ENCODE measurements around the gene ANKRD28. TPM values are rescaled to one million over a fixed set of nuclear protein-coding genes. Genes with fewer than 3 reads are reported as not detected.

Gene ANKRD28
- total RNA-seq, 2 donors from 2014 or later, result 33.4 to 37.1 TPM

DNA sequence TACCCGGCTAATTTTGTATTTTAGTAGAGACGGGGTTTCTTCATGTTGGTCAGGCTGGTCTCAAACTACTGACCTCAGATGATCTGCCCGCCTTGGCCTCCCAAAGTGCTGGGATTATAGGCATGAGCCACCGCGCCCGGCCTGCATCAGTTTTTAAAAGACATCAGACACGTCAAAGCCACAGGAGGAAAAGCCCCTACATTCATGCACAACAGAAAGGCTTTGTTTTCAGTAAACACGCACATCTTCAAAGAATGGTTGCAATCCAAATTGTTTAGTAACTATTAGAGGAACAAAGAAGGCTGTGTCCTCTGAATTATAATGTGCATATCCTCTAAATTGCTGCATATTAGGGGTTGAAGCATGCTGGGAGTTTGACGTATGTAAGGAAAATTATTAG is 142.9 kb downstream of the ANKRD28 start:
- Mint-ChIP-seq H3K9me3 (peaks cover 17% of the 10 kb centered on the region), H3K27ac (no peak overlapping the region), H3K4me1 (no peaks in the 10 kb centered on the region)

GRCh38 chr3:15654127-15654526 is 143.7 kb downstream of the ANKRD28 start:
- H3K27me3 Mint-ChIP-seq (ENCODE audit: insufficient read depth), result no peaks in the 10 kb centered on the region
- Histone ChIP-seq H3K9ac (ENCODE audit: extremely low read depth, low read length, poor library complexity, severe bottlenecking) (no peak overlapping the region), H3K27ac (ENCODE audit: low read depth, low read length) (no peak overlapping the region)

More for the DNA sequence above, 142.9 kb downstream of the ANKRD28 start:
- Histone ChIP-seq H3K27ac (ENCODE audit: low read depth, low read length) (no peak overlapping the region), H3K9ac (ENCODE audit: extremely low read depth, low read length, poor library complexity, severe bottlenecking) (no peak overlapping the region), H3K9me3 (ENCODE audit: control insufficient read depth, low read length) (peaks cover 18% of the 10 kb centered on the region), H3K4me3 (ENCODE audit: low read length) (no peak overlapping the region), H3K36me3 (ENCODE audit: control insufficient read depth, insufficient read depth, low read length) (no peaks in the 10 kb centered on the region), H3K27me3 (ENCODE audit: control insufficient read depth, insufficient read depth, low read length, poor library complexity, severe bottlenecking) (no peaks in the 10 kb centered on the region), H3K4me1 (ENCODE audit: control insufficient read depth, insufficient read depth, low read length) (no peaks in the 10 kb centered on the region)
- 89 to 93% methylated on average over 5 to 9 of the region's 9 CpGs for WGBS, 2 experiments (ENCODE audit: insufficient coverage in 1 of 2, insufficient read length in 1 of 2)
- no peak overlapping the region for H3K4me3 Mint-ChIP-seq
- DNase-seq, result no peak
- TF ChIP-seq, protein P1, sequence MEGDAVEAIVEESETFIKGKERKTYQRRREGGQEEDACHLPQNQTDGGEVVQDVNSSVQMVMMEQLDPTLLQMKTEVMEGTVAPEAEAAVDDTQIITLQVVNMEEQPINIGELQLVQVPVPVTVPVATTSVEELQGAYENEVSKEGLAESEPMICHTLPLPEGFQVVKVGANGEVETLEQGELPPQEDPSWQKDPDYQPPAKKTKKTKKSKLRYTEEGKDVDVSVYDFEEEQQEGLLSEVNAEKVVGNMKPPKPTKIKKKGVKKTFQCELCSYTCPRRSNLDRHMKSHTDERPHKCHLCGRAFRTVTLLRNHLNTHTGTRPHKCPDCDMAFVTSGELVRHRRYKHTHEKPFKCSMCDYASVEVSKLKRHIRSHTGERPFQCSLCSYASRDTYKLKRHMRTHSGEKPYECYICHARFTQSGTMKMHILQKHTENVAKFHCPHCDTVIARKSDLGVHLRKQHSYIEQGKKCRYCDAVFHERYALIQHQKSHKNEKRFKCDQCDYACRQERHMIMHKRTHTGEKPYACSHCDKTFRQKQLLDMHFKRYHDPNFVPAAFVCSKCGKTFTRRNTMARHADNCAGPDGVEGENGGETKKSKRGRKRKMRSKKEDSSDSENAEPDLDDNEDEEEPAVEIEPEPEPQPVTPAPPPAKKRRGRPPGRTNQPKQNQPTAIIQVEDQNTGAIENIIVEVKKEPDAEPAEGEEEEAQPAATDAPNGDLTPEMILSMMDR (conservative IDR thresholded peaks at IDR 0.05), result no peak
- H3K27me3 Mint-ChIP-seq (ENCODE audit: insufficient read depth), result no peaks in the 10 kb centered on the region
- H3K36me3 Mint-ChIP-seq (ENCODE audit: low read depth), result peaks cover 3% of the 10 kb centered on the region

DNA sequence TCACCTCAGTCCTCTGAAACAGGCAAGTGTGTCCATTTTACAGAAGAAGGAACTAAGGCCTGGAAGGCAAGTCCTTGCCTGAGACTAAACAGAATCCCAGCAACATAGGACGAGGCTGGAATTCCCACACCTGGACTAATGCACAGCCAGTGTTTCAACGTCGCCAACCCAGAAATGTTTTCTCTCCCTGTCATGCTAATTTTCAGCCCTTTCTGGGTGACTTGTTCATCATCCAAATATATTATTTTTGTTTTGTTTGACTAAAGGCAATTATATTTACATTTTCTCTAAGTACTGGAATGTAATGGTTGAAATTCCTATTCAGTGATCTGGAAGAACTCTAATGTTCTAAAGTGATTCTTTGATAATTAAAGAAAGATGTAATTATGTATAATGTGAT is 144.5 kb downstream of the ANKRD28 start:
- H3K27me3 Mint-ChIP-seq (ENCODE audit: insufficient read depth), result no peaks in the 10 kb centered on the region

More at GRCh38 chr3:15654127-15654526, 143.7 kb downstream of the ANKRD28 start:
- no peaks in the 10 kb centered on the region for H3K4me1 ChIP-seq (ENCODE audit: control insufficient read depth, insufficient read depth, low read length)
- TF ChIP-seq, protein P1 (conservative IDR thresholded peaks at IDR 0.05), result no peak
- no peak overlapping the region for H3K4me3 ChIP-seq (ENCODE audit: low read length)
- Mint-ChIP-seq H3K9me3 (peaks cover 17% of the 10 kb centered on the region), H3K4me3 (no peak overlapping the region), H3K4me1 (no peaks in the 10 kb centered on the region), H3K27ac (no peak overlapping the region), H3K36me3 (ENCODE audit: low read depth) (peaks cover 3% of the 10 kb centered on the region)
- peaks cover 18% of the 10 kb centered on the region for H3K9me3 ChIP-seq (ENCODE audit: control insufficient read depth, low read length)
- H3K36me3 ChIP-seq (ENCODE audit: control insufficient read depth, insufficient read depth, low read length), result no peaks in the 10 kb centered on the region
- no peaks in the 10 kb centered on the region for H3K27me3 ChIP-seq (ENCODE audit: control insufficient read depth, insufficient read depth, low read length, poor library complexity, severe bottlenecking)
- DNase-seq, result no peak

More for the DNA sequence above, 144.5 kb downstream of the ANKRD28 start:
- H3K27me3 ChIP-seq (ENCODE audit: control insufficient read depth, insufficient read depth, low read length, poor library complexity, severe bottlenecking), result no peaks in the 10 kb centered on the region
- H3K9ac ChIP-seq (ENCODE audit: extremely low read depth, low read length, poor library complexity, severe bottlenecking), result no peak overlapping the region
- WGBS, 2 experiments (ENCODE audit: insufficient coverage in 1 of 2, insufficient read length in 1 of 2), result 93% methylated on average over 3 of the region's 3 CpGs; no CpG with 5 or more reads in 1 of the 2 experiments
- TF ChIP-seq, protein P1 (conservative IDR thresholded peaks at IDR 0.05), result no peak
- DNase-seq, result no peak
- H3K27ac ChIP-seq (ENCODE audit: low read depth, low read length), result no peak overlapping the region
- Mint-ChIP-seq H3K4me1 (no peaks in the 10 kb centered on the region), H3K36me3 (ENCODE audit: low read depth) (peaks cover 3% of the 10 kb centered on the region), H3K4me3 (no peak overlapping the region), H3K27ac (no peak overlapping the region), H3K9me3 (peaks cover 17% of the 10 kb centered on the region)
- H3K36me3 ChIP-seq (ENCODE audit: control insufficient read depth, insufficient read depth, low read length), result no peaks in the 10 kb centered on the region
- no peaks in the 10 kb centered on the region for H3K4me1 ChIP-seq (ENCODE audit: control insufficient read depth, insufficient read depth, low read length)
- peaks cover 18% of the 10 kb centered on the region for H3K9me3 ChIP-seq (ENCODE audit: control insufficient read depth, low read length)
- H3K4me3 ChIP-seq (ENCODE audit: low read length), result no peak overlapping the region
